B cell (primary cell): ENCODE data around the gene ZDHHC12. TPM values are rescaled to one million over a fixed set of nuclear protein-coding genes. Genes with fewer than 3 reads are reported as not detected.

ENCODE experiments used
- ATAC-seq: fragments of 200-7000 bp; cut with Tn5 transposase; one replicate; pipeline ENCODE4 v1.10.0; 2021; ENCODE audit warnings: low read depth, mild to moderate bottlenecking, moderate number of reproducible peaks, moderate library complexity
- CTCF ChIA-PET: fragments of 350-600 bp; sonication (Branson Sonifier 250); formaldehyde crosslinking; loops from one replicate; lab custom pipeline; 2021; ENCODE audit warnings: antibody characterized with exemption, inconsistent platforms; lab: Charles Lee
- POLR2A ChIA-PET: fragments of 350-600 bp; sonication (Branson Sonifier 250); formaldehyde crosslinking; loops from one replicate; lab custom pipeline; 2021; ENCODE audit warnings: antibody characterized with exemption; lab: Charles Lee
- DNase-seq: peaks from one replicate; pipeline ENCODE4 v3.0.0; 2013
- H2AFZ ChIP-seq: 2 replicates; pipeline ENCODE4 v1.6.1; 2012; ENCODE audit warnings: mild to moderate bottlenecking, low read depth, low read length; ENCODE audit not compliant: insufficient read depth, poor library complexity, severe bottlenecking
- H3K27ac ChIP-seq, 2 donors: 1 replicate in 1 of 2; 2 replicates in 1 of 2; pipeline ENCODE4 v1.5.1; 2012 to 2013; ENCODE audit warnings: low read length in 2 of 2, mild to moderate bottlenecking in 2 of 2, moderate library complexity in 1 of 2
- H3K27me3 ChIP-seq, 4 experiments: fragments of 200-600 bp in 1 of 4; sonication (generic) in 1 of 4; replicated peaks in 1 of 4; 1 replicate in 2 of 4; 2 replicates in 2 of 4; pipeline versions ENCODE4 v1.6.1 to v1.7.0; 2013 to 2016; ENCODE audit warnings: low read length in 3 of 4, mild to moderate bottlenecking in 2 of 4, mixed read lengths in 1 of 4, moderate library complexity in 1 of 4; ENCODE audit not compliant: insufficient read depth in 4 of 4, control insufficient read depth in 3 of 4; ENCODE audit errors: control extremely low read depth in 1 of 4
- H3K36me3 ChIP-seq, 2 experiments: replicated peaks in 1 of 2; 1 replicate in 1 of 2; 2 replicates in 1 of 2; pipeline versions ENCODE4 v1.6.1 to v1.7.1; 2013; ENCODE audit warnings: low read length in 1 of 2; ENCODE audit not compliant: insufficient read depth in 2 of 2, control insufficient read depth in 1 of 2; ENCODE audit errors: control extremely low read depth in 1 of 2, extremely low read depth in 1 of 2
- H3K4me1 ChIP-seq, 2 donors: fragments of 200-600 bp in 1 of 2; sonication (generic) in 1 of 2; 1 replicate in 1 of 2; 2 replicates in 1 of 2; pipeline versions ENCODE4 v1.5.1 to v1.6.1; 2013 to 2017; ENCODE audit warnings: low read length in 2 of 2; ENCODE audit not compliant: control insufficient read depth in 2 of 2, insufficient read depth in 2 of 2
- H3K4me2 ChIP-seq: replicated peaks from 2 replicates; pipeline ENCODE3; 2012; ENCODE audit warnings: mild to moderate bottlenecking, low read depth, low read length; ENCODE audit not compliant: poor library complexity, severe bottlenecking
- H3K4me3 ChIP-seq, 5 experiments: fragments of 200-600 bp in 1 of 5; sonication (generic) in 1 of 5; 1 replicate in 3 of 5; 2 replicates in 2 of 5; pipeline versions ENCODE4 v1.5.1 to v1.7.0; 2011 to 2016; ENCODE audit warnings: low read length in 4 of 5, mild to moderate bottlenecking in 4 of 5, low read depth in 2 of 5, control low read depth in 1 of 5, moderate library complexity in 1 of 5; ENCODE audit not compliant: insufficient read depth in 1 of 5; ENCODE audit errors: control extremely low read depth in 1 of 5, extremely low read depth in 1 of 5
- H3K79me2 ChIP-seq: fragments of 200-600 bp; sonication (generic); one replicate; pipeline ENCODE4 v1.6.0; 2016; ENCODE audit warnings: low read length; ENCODE audit not compliant: control insufficient read depth, insufficient read depth
- H3K9ac ChIP-seq: fragments of 200-600 bp; sonication (generic); 2 replicates; pipeline ENCODE4 v1.6.1; 2017; ENCODE audit warnings: mild to moderate bottlenecking, low read length, moderate library complexity
- H3K9me3 ChIP-seq, 3 donors: one replicate each; pipeline versions ENCODE4 v1.6.1 to v1.7.1; 2013; ENCODE audit warnings: low read length in 2 of 3; ENCODE audit not compliant: control insufficient read depth in 2 of 3, insufficient read depth in 1 of 3; ENCODE audit errors: control extremely low read depth in 1 of 3
- H4K20me1 ChIP-seq: 2 replicates; pipeline ENCODE4 v1.6.0; 2012; ENCODE audit warnings: mild to moderate bottlenecking, low read length; ENCODE audit not compliant: insufficient read depth, control insufficient read depth, poor library complexity, severe bottlenecking
- H3K27ac Mint-ChIP-seq: one replicate; pipeline ENCODE4 v1.8.0; 2021; ENCODE audit warnings: mixed read lengths
- H3K27me3 Mint-ChIP-seq: one replicate; pipeline ENCODE4 v1.8.0; 2021; ENCODE audit warnings: mixed read lengths
- H3K4me1 Mint-ChIP-seq: one replicate; pipeline ENCODE4 v1.8.0; 2021; ENCODE audit warnings: mixed read lengths
- H3K4me3 Mint-ChIP-seq: one replicate; pipeline ENCODE4 v1.8.0; 2021; ENCODE audit warnings: mixed read lengths
- H3K9me3 Mint-ChIP-seq: one replicate; pipeline ENCODE4 v1.8.0; 2022; ENCODE audit warnings: mixed read lengths; ENCODE audit not compliant: insufficient read depth
- EZH2 ChIP-seq: IDR thresholded peaks from 2 replicates; pipeline ENCODE4 v1.6.1; 2012; ENCODE audit warnings: borderline replicate concordance, low read depth, mild to moderate bottlenecking, moderate library complexity, low read length; ENCODE audit not compliant: insufficient read depth, poor library complexity, severe bottlenecking
- WGBS: methylation state at CpG from one replicate; pipeline ENCODE4 v1.1.5; 2013; ENCODE audit warnings: missing lambda C conversion rate; ENCODE audit not compliant: insufficient coverage; 5-methylcytosine and 5-hydroxymethylcytosine counted together
- intact Hi-C: fragments of 100-400 bp; cut with micrococcal nuclease; formaldehyde crosslinking; loops from one replicate; pipeline ENCODE4 v1.10.0; 2022
- polyA plus RNA-seq: library from polyadenylated mRNA; depleted of rRNA; stranded (reverse); fragments of >200 nt; gene quantifications from 2 replicates; pipeline ENCODE4 v1.2.3, GENCODE V29; 2012
- total RNA-seq, 2 donors: library from RNA; stranded (reverse); fragments of 120-200 nt in 1 of 2; gene quantifications; 1 replicate in 1 of 2; 2 replicates in 1 of 2; pipeline versions ENCODE4 v1.2.3 to v1.2.4, GENCODE V29; 2013 to 2022
- TF ChIP-seq, protein P1 (sequence below): fragments of 200-600 bp; IDR thresholded peaks from one replicate; pipeline ENCODE4 v1.8.0; 2022; ENCODE audit warnings: antibody characterized with exemption, mild to moderate bottlenecking

Gene ZDHHC12
- total and polyA plus RNA-seq, 2 donors (not counting 1 experiment from before 2014, with no cell fraction given) = 28.5 to 47.0 TPM

- H3K27ac Mint-ChIP-seq = peak overlapping the region; percentile 96
- peaks cover 77% of the 10 kb centered on the region for H3K79me2 ChIP-seq
- ATAC-seq (peak; percentile 44), DNase-seq (peak; percentile 89)
- H3K4me2 ChIP-seq = peak overlapping the region; percentile 93
- peaks cover 45 to 66% of the 10 kb centered on the region in 2 donors for H3K4me1 ChIP-seq
- intact Hi-C loops = loop anchor here (1.0 to 5.0 kb wide), 5 partner anchors 18 to 262 kb away; partner anchors contain the start of genes DOLK, DYNC2I2, NUP188 and ODF2
- peaks cover 9% of the 10 kb centered on the region for H4K20me1 ChIP-seq
- no peaks in the 10 kb centered on the region for H3K9me3 Mint-ChIP-seq
- TF ChIP-seq EZH2 = no peak
- TF ChIP-seq, protein P1, sequence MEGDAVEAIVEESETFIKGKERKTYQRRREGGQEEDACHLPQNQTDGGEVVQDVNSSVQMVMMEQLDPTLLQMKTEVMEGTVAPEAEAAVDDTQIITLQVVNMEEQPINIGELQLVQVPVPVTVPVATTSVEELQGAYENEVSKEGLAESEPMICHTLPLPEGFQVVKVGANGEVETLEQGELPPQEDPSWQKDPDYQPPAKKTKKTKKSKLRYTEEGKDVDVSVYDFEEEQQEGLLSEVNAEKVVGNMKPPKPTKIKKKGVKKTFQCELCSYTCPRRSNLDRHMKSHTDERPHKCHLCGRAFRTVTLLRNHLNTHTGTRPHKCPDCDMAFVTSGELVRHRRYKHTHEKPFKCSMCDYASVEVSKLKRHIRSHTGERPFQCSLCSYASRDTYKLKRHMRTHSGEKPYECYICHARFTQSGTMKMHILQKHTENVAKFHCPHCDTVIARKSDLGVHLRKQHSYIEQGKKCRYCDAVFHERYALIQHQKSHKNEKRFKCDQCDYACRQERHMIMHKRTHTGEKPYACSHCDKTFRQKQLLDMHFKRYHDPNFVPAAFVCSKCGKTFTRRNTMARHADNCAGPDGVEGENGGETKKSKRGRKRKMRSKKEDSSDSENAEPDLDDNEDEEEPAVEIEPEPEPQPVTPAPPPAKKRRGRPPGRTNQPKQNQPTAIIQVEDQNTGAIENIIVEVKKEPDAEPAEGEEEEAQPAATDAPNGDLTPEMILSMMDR = no peak
- ChIA-PET POLR2A (interaction anchor here (0.5 to 1.9 kb wide), 9 partner anchors 9 to 1356 kb away, joined by 3 to 7 read pairs (median 5); partner anchors contain the start of genes DYNC2I2 and ZDHHC12), CTCF (interaction anchor here (1.2 to 1.9 kb wide), 4 partner anchors 8 to 134 kb away, joined by 4 to 16 read pairs (median 6); partner anchors contain the start of genes ENDOG and PKN3)
- WGBS = 2% methylated on average over 14 of the region's 15 CpGs
- H3K9me3 ChIP-seq = peaks cover 0 to 11% (median 0%) of the 10 kb centered on the region in 3 donors
- peak overlapping the region; percentile 94 for H3K27ac ChIP-seq
- H3K27me3 Mint-ChIP-seq = no peaks in the 10 kb centered on the region
- peak overlapping the region; percentile 85 to 99 (median 88) for H3K4me3 ChIP-seq
- H2AFZ ChIP-seq = peak overlapping the region; percentile 73
- peaks cover 53% of the 10 kb centered on the region for H3K4me1 Mint-ChIP-seq
- peak overlapping the region; percentile 94 for H3K9ac ChIP-seq
- peaks cover 0 to 6% of the 10 kb centered on the region in 2 experiments for H3K36me3 ChIP-seq
- H3K27me3 ChIP-seq = no peaks in the 10 kb centered on the region
- H3K4me3 Mint-ChIP-seq = peak overlapping the region; percentile 98
Observed at GRCh38 chr9:128684325-128685199, 39.4 kb downstream of the ZDHHC12 start.
